Renal pelvis (tissue), 4 donors: ENCODE results near the gene RPLP2. TPM values are rescaled to one million over a fixed set of nuclear protein-coding genes. Genes with fewer than 3 reads are reported as not detected.

ENCODE experiments used
- DNase-seq: peaks from one replicate; pipeline ENCODE4 v3.0.0-alpha.2; 2013
- polyA plus RNA-seq, 3 donors: library from polyadenylated mRNA; unstranded; fragments of 120-200 nt; gene quantifications; one replicate each; pipeline ENCODE4 v1.2.1, GENCODE V29; 2013; ENCODE audit not compliant: insufficient read length in 3 of 3

RPLP2 gene
- polyA plus RNA-seq, 3 donors, result 1,087 to 1,248 (median 1,229) TPM

- peak; percentile 80 for DNase-seq
Observed at GRCh38 chr11:798093-798713, 11.6 kb upstream of the RPLP2 start, which contains the start of gene SLC25A22. Gene SLC25A22, minus strand, starts transcription at chr11:798281. Its CDS starts 3,275 bp downstream, at chr11:795006.

DNA sequence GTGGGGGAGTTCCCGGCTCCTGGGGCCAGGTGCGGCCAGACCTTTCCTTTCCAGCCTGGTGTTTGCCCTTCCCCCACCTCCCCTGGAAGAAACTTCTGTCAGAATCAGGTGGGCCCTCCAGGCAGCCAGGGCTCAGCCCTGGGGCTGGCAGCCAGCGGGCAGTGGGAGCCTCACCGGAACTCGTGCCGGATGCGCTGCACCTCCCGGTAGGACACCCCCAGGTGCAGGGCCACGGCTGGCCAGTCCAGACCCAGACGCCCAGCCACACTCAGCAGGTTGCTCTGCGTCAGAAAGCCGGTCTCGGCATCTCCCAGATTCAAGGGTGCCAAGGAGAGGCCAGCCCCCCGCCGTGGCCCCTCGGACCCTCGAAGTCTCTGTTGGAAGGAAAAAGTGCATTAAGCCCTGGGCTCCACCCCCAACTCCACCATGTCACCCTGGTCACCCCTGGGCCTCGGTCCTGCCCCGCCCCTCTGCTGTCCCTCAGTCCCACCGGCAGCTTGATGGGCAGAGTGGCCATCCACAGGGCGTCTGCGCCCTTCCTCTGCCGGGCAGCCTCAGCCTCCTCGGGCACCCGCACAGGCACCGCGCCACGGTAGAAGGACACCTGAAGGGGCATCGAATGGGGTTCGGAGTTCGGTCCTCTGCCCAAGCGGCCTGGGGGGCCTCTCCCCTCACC lies 10.0 kb upstream of the RPLP2 start:
- DNase-seq, result no peak

GRCh38 chr11:800473-800872 lies 9.3 kb upstream of the RPLP2 start:
- DNase-seq, result no peak

DNA sequence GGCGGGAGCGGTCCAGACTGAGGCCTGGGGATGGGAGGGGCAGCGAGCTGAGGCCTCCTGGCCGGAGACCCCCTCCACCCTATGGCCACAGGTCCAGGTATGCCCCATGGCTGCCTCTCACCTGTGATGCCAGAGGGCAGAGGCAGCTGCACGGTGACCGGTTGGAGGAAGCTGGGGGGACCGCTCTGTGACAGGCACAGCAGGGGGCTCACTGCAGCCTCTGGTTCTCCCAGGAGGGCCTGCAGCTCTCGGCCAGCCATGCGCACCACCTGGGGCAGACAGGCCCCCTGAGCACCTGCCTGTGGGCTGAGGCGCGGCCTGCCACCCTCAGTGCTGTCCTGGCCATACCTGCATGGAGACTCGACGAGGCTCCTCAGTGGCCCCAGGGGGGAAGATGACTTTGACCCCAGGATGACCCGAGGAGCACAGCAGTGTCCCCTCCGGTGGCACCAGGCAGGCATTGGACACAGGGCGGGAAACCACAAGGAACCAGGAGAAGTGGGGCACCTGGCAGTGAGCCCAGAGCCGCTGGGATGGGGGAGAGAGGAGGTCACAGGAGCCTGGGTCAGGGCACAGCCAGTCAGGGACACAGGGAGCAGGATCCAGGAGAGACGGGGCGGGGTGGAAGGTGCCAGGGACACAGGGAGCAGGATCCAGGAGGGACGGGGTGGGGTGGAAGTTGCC lies 8.5 kb upstream of the RPLP2 start:
- DNase-seq, result no peak

GRCh38 chr11:802018-802617 lies 7.6 kb upstream of the RPLP2 start:
- DNase-seq, result no peak

GRCh38 chr11:802693-803466 lies 6.9 kb upstream of the RPLP2 start:
- DNase-seq, result no peak

- DNase-seq, result no peak
Observed at GRCh38 chr11:803467-803742, 6.4 kb upstream of the RPLP2 start.

- DNase-seq, result no peak
Observed at GRCh38 chr11:803770-804598, 5.8 kb upstream of the RPLP2 start.

DNA sequence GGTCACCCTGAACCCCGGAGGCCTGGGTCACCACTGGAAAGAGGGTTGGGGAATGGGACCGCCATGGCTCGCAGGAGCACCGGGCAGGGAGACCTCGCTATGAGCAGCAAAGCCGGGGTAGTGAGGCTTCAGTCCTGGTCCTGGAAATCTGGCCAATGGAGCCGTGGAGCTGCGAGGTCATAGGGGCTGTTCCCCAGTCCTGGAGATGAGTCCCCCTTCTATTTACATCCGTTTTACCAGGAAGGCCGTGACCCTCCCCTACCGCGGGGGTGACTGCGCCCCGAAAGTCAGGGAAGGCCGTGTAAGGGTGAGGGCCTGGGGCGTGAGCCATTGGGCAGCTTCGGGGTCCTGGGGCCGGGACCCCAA lies 5.2 kb upstream of the RPLP2 start:
- DNase-seq, result no peak

GRCh38 chr11:808427-809286 lies 1.1 kb upstream of the RPLP2 start:
- no peak for DNase-seq

DNA sequence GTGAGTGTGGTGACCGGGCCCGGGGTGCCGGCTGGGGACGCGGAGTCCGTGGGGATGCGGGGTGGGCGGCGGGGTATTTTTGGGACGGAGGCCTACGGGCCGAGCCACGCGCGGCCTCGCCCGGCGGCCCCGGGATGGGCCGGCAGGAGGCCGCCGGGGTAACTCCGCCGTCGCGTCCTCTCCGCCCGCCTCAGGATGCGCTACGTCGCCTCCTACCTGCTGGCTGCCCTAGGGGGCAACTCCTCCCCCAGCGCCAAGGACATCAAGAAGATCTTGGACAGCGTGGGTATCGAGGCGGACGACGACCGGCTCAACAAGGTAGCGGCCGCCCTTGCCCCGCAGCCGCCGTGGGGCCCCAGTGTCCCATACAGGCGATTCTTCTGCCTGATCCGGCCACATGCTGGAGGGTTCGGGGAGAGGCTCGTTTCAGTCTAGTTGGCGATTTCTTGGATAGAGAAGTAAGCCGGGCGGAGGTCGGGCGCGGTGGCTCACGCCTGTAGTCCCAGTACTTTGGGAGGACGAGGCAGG lies 337 bp downstream of the RPLP2 start:
- DNase-seq, result no peak

DNA sequence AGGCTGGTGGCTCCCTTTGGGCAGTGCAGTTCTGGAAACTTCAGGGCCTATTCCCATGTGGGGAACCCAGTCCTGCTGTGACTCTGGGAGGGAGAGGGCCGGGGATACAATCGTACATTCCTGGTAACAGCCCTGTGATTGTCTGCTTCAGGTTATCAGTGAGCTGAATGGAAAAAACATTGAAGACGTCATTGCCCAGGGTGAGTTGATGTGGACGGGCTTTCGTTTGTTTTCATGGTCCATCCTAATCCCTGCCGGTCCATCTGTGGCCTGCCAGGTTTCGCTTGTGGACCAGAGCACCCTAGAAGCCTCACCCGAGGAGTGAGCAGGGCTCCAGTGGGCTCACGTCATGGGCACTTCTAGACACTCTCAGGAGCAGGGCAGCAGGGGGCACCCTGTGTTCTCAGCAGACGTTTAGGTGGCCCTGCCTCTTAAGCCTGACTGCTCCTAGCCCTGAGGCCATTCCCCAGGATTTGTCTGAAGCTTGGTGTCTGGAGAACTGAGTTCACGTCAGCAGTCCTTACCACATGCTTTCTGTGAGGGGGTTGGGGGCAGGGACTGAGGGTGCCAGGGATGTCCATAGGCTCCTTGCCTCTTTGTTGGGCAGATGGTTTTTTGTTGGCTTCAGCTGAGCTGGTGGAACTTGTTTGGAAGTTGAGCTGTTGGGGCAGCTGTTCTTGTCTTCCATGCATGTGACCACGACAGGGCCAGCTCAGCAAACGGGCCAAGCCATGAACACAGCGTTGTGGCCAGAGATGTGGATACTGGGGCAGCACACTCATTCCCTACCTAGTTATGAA lies 1.9 kb downstream of the RPLP2 start:
- DNase-seq, result no peak

GRCh38 chr11:812390-812789 lies 2.6 kb downstream of the RPLP2 start:
- DNase-seq, result no peak

- no peak for DNase-seq
Observed at GRCh38 chr11:813072-813455, 3.3 kb downstream of the RPLP2 start.

DNA sequence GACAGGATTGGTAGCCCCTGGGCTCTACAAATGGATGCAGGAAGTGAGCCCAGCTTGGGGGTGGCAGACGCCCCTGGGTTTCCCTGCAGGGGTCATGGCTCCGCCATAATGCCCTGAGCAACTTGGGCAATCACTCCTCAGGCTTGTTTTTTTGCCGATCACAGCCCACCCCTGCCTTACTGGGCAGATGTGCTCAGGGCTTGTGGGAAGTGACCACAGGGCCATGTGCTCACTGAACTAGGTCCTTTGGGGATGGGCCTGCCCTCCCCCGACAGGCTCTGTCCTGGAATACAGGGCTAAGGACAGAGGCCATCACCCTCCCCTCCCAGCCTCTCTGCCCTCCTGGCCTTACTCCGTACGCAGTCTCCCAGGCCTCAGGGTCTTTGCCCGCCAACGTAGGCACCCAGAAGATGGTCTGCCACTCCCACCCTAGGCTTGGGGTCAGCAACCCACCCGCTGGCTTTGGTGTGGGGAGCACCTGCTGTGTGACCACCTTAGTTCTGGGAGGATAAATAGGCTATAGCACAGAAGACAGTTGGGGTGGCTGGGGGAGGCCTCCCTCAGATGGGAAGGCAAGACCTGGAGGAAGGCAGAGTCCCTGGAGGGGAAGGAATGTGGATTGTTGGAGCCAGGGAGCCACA lies 3.8 kb downstream of the RPLP2 start:
- no peak for DNase-seq

- no peak for DNase-seq
Observed at GRCh38 chr11:815675-816432, 6.1 kb downstream of the RPLP2 start.

DNA sequence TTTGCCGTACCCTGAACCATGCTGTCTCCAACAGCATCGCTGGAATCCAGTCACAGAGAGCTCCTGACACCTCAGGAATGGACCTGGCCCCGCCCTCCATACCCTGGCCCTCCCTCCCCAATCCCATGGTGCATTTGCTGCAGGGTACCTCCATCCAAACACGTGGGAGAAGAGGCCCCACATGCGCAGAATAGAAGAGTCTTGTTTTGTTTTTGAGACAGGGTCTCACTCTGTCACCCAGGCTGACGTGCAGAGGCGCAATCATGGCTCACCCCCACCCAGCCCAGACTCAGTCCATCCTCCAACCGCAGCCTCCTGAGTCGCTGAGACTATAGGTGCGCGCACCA lies 6.6 kb downstream of the RPLP2 start:
- DNase-seq, result no peak
